Left renal cortex interstitium (tissue), 4 donors: Measurements from ENCODE around the gene GJD3. TPM values are rescaled to one million over a fixed set of nuclear protein-coding genes. Genes with fewer than 3 reads are reported as not detected.
"Not testable (repeated sequence)": the region's sequence is repeated elsewhere in the genome, so short reads cannot be mapped to it uniquely, and the experiment has no call there.

ENCODE experiments used
- DNase-seq, 4 donors: peaks; one replicate each; pipeline ENCODE4 v3.0.0-alpha.2; 2013; ENCODE audit warnings: low read depth in 4 of 4, low spot score in 2 of 4, missing footprints in 1 of 4
- polyA plus RNA-seq, 4 donors: library from polyadenylated mRNA; unstranded; fragments of 120-200 nt; gene quantifications; one replicate each; pipeline ENCODE4 v1.2.1, GENCODE V29; 2013; ENCODE audit not compliant: insufficient read length in 4 of 4

GJD3 gene
- polyA plus RNA-seq, 4 donors: not detected

DNA sequence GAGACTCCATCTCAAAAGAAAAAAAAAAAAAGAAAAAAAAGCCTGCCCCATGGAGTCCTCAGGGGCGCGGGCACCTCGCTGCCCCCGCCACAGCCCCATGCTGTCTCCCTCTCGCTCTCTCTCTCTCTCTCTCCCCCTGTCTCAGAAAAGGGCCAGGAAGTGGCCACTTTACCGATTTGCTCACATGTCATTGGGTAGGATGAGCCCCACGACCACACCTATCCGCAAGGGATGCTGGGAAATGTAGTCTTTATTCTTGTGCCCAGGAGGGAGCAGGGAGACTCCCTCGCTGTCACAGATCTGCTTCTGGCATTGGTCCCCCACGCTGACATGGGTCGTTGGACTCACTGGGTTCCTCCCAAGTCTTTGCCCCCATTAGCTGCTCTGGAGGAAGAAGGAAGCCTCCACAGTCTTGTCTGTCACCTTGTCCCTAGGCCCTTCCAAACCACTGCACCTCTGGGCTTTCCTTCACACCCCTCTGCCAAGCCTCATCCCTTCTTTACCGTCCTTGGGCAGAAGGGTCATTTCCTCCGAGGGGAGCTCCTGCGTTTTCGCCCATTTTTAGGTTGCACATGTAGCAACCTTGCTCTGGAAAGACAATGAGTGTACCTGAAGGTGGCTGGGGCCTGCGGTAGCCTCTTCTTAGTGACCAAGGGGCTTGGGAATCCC is 6.9 kb upstream of the GJD3 start:
- no peak for DNase-seq

DNA sequence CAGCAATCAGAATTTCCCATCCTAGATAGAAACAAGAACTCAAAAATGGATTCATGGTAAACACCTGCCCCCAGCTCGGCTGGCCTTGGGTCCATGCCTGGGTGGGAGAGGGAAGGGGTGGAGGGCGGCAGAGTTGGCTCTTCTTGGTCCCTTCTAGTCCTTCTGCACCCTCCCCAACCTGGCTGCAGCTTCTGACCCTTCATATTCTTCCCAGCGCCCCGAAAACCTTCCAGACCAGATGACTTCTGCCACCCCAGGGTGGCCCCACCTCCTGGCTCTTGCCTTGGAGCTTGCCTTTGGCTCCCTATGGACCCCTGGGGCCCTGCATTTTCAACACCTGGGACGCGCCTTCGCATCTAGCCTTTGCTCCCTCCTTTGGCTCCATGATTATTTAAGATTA is 5.4 kb upstream of the GJD3 start:
- DNase-seq: no peak

DNA sequence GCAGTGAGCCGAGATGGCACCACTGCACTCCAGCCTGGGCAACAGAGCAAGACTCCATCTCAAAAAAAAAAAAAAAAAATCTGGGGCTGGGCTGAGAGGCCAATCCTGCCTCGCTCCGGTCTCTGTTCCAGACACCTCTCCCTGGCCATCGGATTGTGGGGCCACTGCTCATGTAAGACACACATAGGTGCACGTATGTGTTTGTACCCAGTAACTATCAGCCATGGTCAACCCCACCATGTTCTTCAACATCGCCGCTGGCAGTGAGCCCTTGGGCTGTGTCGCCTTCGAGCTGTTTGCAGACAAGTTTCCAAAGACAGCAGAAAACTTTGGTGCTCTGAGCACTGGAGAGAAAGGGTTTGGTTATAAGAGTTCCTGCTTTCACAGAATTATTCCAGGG is 3.2 kb upstream of the GJD3 start:
- not testable (repeated sequence) for DNase-seq

DNA sequence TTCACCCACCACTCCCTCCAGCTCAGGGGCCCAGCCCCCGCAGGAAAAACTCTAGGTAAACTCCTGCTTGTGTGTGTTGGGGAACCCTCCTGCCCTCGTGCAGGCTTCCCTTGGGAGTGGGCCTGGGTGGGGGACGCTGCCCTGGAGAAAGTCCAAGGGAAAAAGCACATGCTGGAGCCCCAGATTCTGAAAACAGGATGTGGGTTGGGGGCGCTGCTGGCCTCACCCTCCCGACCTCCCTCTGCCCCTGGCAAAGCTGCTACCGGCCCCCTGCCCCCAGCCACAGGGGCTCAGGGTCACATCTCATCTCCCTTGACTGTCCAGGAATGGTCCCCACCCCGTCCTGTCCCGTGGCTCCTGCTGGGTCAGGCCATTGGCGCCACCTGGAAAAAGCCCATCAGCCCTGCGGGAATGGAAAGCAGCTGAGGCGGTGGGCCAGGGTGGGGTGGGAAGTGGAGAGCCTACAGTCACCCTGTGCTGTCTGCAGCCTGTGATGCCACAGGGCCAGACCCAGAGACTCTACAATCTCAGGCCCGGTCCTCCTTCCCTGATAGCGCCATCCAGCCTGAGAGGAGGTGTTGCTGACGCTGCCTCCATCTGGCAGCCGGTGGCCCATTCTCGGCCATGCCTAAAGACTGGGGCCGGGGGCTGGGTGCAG is 2.5 kb upstream of the GJD3 start:
- no peak for DNase-seq

DNA sequence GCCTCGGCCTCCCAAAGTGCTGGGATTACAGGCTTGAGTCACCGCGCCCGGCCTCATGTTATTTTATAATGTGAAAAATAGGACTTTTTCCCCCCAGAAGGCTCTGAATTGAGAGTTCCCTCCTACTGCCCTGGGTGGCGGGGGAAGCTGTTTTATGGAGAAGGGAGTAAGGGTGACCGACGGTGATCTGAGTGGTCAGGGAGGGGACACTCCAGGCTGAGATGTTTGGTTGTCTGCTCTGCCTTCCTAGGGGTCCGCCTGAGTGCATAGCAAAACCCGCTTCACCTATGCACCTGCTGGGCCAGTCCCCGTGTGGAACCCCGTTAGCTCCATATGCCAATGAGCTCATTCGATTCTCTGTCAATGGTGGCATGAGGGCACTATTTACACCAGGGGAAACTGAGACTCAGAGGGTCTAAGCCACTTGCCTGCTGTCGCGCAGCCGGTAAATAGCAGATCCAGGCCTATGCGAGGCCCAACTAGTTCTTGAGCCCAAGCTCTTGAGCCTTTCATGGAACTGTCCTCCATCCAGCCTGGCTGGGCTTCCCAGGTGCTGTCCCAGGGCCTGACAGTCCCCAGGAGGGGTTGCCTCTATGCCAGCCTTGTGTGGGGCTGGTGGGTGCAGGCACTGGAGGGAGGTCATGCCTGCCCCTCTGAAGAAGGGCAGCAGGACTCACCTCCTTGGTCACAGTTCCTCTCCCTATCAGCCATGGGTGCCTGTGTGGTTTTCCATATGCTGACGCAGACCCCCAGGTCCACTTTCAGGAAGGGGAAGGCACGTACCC is 1.7 kb upstream of the GJD3 start:
- no peak for DNase-seq

DNA sequence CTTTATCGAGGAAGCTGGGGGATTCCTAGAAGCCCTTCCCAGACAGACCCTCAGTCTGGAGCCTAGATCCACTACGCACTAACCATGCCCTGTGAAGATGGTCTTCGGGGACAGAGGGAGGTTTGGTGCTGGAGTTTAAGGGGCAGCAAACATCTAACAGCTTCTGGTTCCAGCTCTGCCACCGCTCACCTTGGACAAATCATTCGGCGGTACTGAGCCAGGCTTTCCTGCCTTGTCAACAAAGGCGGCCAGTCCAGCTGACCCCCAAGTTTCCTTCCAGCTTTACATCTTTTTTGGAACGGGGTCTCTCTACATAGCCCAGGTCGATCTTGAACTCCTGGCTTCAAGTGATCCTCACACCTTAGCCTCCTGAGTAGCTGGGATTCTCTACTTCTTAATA is 369 bp upstream of the GJD3 start:
- DNase-seq: no peak

DNA sequence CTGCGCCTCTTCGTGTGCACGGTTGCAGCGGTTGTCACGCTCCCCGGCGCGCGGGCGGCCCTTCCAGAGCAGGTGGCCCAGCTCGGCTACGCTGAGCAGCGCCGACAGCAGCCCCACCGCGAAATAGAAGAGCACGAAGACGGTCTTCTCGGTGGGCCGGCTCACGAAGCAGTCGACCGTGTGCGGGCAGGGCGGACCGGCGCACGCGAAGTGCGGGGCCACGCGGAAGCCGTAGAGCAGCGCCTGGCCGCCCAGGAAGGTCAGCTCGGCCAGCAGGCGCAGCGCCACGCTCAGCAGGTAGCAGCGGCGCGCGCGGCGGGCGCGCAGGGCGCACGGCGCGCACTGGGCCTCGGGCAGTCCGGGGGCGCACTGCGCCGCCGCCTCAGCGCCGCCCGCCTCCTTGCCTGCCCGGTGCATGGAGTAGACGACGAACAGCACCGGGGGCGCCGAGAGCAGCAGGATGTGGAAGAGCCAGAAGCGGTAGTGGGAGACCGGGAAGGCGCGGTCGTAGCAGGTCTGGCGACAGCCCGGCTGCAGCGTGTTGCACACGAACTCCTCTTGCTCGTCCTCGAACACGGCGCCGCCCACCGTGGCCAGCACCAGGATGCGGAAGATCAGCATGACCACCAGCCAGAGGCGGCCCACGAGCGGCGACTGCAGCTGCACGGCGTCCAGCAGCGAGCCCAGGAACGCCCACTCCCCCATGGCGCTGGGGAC is 1.3 kb downstream of the GJD3 start:
- no peak for DNase-seq

DNA sequence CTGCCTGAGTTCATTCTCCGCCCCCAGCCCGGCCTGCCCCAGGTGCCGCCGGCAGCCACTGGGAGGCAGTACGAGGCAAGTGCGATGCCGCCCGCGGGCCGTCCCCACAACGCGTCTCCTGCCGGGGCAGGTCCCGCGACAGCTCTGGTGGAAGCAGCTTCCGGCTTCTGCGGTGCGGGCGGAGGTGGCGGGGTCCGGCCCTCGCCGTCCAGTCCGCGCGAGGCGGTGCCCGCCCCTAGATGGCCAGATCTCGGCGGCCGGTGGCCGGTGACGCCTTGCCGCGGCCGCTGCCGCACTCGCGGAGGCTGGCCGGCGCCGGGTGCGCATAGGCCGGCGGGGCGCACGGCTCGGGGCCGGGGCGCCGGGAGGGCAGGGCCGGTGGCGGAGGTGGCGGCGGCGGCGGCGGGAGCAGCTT is 1.8 kb downstream of the GJD3 start:
- no peak for DNase-seq

DNA sequence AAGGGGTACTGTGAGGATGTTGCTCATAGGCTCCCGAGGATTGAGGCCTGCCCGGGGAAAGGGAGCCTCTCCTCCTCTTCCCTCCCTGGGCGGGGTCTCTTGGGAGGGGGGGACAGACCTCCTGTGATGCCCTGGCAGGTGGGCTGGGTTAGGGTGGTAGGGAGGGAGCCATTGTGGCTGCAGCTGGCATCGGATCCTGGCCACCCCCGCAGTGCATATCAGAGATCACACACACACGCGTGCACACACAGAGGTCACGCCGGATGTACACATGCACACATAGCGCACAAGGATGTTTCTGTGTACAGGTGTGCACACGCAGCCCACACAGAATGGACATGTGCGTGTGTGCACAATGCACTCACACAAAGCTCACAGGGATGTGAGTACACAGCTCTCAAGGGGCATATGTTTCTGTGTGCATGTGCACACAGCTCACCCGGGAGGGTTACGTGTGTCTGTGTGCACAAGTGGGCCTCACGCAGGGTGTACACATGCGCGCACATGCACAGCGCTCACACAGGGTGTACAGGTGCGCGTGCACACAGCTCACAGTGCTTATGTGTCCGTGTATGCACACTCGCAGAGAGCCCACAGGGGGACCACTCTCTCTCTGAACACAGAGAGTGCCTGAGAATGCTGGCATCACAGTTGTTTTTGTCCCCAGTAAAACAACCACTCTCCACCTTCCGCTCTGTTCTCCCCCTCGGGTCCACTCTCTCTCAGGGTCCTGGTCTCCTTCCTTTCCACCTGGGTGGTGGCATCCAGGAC is 2.4 kb downstream of the GJD3 start:
- no peak for DNase-seq

DNA sequence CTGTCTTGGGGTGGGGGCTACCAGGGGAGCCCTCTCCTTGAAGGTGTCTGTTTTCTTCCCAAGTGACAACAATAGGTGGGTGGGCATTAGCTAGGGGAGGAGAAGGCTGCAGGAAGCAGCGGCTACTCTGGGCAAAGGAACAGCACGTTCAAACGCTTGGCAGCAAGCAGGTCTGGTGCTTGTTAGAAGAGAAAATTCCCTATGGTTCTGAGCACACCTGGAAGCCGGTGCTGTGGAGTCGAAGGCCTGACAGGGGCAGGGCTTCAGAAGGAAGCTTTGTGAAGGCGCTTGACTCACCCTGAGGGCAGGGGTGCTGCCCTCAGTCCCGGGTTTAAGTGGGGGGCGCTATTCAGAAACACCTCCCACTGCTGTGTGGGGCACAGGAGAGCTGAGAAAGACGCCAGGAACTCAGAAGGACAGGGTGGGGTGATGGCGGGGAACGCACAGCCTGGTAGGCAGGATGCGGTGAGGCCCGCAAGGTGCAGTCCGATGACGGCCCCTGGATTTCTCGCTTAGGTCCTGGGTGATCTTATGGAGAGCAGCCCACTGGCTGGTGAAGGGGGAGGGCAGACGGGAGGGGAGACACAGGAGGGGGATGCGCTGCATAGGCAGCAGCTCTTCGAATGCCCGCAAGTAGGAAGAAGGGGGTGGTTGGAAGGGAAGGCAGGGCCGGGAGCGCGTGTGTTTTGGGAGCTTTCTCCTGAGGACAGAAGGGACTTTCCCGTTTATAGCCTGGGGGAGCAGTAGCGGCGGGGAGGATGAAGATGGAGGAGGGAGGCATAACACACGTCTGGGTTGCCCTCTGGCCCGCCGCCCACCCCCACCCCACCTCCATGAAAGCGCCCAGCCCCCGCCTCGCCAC is 3.2 kb downstream of the GJD3 start:
- no peak for DNase-seq

DNA sequence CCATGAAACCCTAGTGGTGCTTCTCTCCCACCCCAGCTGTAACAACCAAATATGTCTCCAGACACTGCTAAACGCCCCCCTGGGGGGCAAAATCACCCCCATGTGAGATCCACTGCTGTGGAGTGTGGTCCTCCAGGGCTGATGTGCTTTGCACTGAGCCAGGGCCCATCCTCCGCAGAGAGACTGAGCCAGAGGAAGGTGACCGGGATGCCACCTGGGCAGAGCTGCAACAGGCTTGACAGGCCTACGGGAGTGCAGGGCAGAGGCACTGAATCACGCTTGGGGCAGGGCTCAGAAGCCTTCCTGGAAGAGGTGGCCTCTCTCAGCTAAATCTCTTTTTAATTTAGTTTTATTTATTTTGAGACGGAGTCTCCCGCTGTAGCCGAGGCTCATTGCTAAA is 4.4 kb downstream of the GJD3 start:
- no peak for DNase-seq

DNA sequence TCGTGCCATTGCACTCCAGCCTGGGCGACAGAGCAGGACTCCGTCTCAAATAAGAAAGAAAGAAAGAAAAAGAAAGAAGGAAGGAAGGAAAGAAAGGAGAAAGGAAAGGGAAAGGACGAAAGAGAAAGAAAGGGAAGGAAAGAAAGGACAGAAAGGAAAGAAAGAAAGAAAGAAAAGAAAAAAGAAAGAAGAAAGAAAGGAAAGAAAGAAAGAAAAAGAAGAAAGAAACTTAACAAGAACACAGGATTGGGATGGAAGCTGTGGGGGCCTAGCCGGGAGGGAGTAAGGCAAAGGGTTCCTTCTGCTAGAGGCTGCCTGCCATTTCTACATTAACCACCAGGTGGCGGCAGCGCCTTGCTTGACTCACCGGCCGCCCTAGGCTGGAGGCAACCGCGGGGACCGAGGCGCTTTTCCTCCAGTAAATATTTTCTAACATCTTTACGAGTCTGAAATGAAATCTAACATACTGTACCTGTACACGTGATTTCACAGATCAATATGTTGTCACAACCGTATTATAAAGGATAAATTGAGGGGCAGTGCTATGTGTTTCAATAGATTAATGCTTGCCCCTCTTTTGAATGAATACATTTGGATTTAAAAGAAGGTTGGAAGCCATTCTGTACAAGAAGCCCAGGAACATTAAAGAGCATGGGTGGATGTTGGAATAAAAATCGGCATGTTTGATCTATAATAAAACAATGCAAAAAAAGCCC is 6.1 kb downstream of the GJD3 start:
- peak in 2 of 4 donors; percentile 45 to 80 for DNase-seq

DNA sequence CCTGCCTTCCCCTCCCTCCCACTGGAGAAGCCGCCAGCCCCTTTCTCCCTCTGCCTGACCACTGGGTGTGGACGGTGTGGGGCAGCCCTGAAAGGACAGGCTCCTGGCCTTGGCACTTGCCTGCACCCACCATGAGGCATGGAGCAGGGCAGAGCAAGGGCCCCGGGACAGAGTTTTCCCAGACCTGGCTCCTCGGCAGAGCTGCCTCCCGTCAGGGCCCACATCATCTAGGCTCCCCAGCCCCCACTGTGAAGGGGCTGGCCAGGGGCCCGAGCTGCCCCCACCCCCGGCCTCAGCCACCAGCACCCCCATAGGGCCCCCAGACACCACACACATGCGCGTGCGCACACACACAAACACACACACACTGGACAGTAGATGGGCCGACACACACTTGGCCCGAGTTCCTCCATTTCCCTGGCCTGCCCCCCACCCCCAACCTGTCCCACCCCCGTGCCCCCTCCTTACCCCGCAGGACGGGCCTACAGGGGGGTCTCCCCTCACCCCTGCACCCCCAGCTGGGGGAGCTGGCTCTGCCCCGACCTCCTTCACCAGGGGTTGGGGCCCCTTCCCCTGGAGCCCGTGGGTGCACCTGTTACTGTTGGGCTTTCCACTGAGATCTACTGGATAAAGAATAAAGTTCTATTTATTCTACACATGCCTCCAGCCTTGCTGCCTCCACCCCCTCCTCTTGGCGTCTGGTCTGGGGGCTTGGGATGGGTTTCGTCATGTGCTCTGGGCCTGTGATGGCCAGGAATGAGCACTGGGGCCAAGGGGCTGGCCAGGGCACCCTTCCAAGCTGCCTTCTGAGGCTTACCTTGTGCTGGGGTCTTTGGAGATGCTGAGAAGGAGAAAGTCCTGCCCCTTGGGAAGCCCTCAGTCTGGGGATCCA is 7.3 kb downstream of the GJD3 start:
- DNase-seq: no peak

DNA sequence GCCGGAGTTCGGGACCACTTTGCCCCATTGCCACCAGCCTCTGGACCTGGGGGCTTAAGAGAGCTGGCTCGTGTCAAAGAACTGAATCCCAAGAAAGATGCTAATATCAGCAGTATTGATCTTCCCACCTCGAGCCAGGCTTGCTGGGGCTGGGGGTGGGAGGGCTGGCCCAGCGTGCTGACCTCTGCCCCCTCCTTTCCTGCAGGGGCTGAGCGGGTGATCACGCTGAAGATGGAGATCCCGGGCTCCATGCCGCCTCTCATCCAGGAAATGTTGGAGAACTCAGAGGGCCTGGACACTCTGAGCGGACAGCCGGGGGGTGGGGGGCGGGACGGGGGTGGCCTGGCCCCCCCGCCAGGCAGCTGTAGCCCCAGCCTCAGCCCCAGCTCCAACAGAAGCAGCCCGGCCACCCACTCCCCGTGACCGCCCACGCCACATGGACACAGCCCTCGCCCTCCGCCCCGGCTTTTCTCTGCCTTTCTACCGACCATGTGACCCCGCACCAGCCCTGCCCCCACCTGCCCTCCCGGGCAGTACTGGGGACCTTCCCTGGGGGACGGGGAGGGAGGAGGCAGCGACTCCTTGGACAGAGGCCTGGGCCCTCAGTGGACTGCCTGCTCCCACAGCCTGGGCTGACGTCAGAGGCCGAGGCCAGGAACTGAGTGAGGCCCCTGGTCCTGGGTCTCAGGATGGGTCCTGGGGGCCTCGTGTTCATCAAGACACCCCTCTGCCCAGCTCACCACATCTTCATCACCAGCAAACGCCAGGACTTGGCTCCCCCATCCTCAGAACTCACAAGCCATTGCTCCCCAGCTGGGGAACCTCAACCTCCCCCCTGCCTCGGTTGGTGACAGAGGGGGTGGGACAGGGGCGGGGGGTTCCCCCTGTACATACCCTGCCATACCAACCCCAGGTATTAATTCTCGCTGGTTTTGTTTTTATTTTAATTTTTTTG is 8.5 kb downstream of the GJD3 start:
- no peak for DNase-seq

DNA sequence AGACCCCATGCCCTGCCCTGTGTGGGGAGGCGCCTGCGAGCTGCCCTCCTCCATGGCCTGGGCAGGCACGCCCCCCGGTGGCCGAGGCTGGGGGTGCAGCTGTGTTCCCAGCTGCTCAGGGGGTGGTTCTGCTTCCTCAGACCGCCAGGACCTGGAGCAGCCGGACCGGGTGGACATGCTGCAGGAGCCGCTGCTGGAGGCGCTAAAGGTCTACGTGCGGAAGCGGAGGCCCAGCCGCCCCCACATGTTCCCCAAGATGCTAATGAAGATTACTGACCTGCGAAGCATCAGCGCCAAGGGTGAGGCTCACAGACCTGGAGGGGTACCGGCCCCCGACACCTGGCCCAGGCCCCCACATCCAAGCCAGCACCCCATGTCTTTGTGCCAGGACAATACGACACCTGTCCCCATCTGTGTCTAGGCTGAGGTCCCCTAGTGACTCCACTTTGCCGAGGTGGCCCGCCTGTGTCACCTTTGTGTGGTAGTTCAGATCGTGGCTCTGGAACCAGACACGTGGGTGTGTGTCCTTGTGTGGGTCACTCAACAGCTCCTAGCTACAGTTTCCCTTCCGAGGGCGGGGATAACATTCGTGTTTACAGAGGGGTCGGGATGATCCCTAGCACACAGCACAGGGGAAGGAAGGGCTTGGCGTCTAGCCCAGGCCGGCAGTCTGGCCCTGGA is 9.3 kb downstream of the GJD3 start:
- DNase-seq: no peak
